PC-9 (cell line): ENCODE results near the gene LAMC3. TPM values are rescaled to one million over a fixed set of nuclear protein-coding genes. Genes with fewer than 3 reads are reported as not detected.

ENCODE experiments used
- BruUV-seq: library from RNA; stranded (reverse); fragments of 400-500 nt; replicated peaks from 2 replicates; lab custom pipeline; 2021; lab: Mats Ljungman, UMichigan
- CTCF ChIA-PET: fragments of 300-600 bp; sonication (Branson Sonifier 250); formaldehyde crosslinking; loops from one replicate; lab custom pipeline; 2022; ENCODE audit warnings: antibody characterized with exemption; lab: Charles Lee
- POLR2A ChIA-PET: fragments of 300-600 bp; sonication (Branson Sonifier 250); formaldehyde crosslinking; loops from one replicate; lab custom pipeline; 2022; ENCODE audit warnings: antibody characterized with exemption; ENCODE audit not compliant: unreplicated experiment; lab: Charles Lee
- DNase-seq, 2 experiments: peaks; one replicate each; pipeline versions ENCODE4 v3.0.0 to v3.0.0-alpha.2; 2015 to 2022; ENCODE audit warnings: mixed read lengths in 1 of 2
- H2AFZ ChIP-seq: fragments of 200-600 bp; sonication (generic); 2 replicates; pipeline ENCODE4 v1.8.1; 2017; ENCODE audit warnings: antibody characterized with exemption
- H3F3A ChIP-seq: fragments of 200-600 bp; sonication (generic); 2 replicates; pipeline ENCODE4 v1.8.1; 2017; ENCODE audit warnings: antibody characterized with exemption, mild to moderate bottlenecking, low read depth; ENCODE audit not compliant: insufficient read depth
- H3K27ac ChIP-seq: fragments of 200-600 bp; sonication (generic); 2 replicates; pipeline ENCODE4 v1.6.1; 2016; ENCODE audit warnings: mixed run types
- H3K27me3 ChIP-seq: fragments of 200-600 bp; sonication (generic); 2 replicates; pipeline ENCODE4 v1.6.1; 2016; ENCODE audit warnings: low read depth, mixed run types; ENCODE audit not compliant: insufficient read depth
- H3K36me3 ChIP-seq: fragments of 200-600 bp; sonication (generic); 2 replicates; pipeline ENCODE4 v1.6.1; 2016; ENCODE audit warnings: low read depth, mixed run types
- H3K4me1 ChIP-seq: fragments of 200-600 bp; sonication (generic); replicated peaks from 2 replicates; pipeline ENCODE4 v1.6.1; 2016; ENCODE audit warnings: mixed run types; ENCODE audit not compliant: insufficient read depth
- H3K4me2 ChIP-seq: fragments of 200-600 bp; sonication (generic); 2 replicates; pipeline ENCODE4 v1.6.1; 2017; ENCODE audit warnings: mixed run types
- H3K4me3 ChIP-seq: fragments of 200-600 bp; sonication (generic); 2 replicates; pipeline ENCODE4 v1.6.1; 2016; ENCODE audit warnings: mixed run types
- H3K79me2 ChIP-seq: fragments of 200-600 bp; sonication (generic); 2 replicates; pipeline ENCODE4 v1.6.1; 2017; ENCODE audit warnings: low read depth, mixed run types
- H3K9me2 ChIP-seq: fragments of 200-600 bp; sonication (generic); 2 replicates; pipeline ENCODE4 v1.8.1; 2017; ENCODE audit warnings: mild to moderate bottlenecking; ENCODE audit not compliant: insufficient read depth
- H3K9me3 ChIP-seq: fragments of 200-600 bp; sonication (generic); 2 replicates; pipeline ENCODE4 v1.8.1; 2016; ENCODE audit warnings: low read depth; ENCODE audit not compliant: insufficient read depth
- H4K20me1 ChIP-seq: fragments of 200-600 bp; sonication (generic); 2 replicates; pipeline ENCODE4 v1.8.1; 2017; ENCODE audit not compliant: insufficient read depth
- CTCF ChIP-seq: fragments of 200-600 bp; sonication (generic); conservative IDR thresholded peaks from 2 replicates; pipeline ENCODE4 v1.6.1; 2017; ENCODE audit warnings: mixed run types, antibody characterized with exemption, mild to moderate bottlenecking, moderate library complexity
- EZH2 ChIP-seq: fragments of 200-600 bp; sonication (generic); IDR thresholded peaks from 2 replicates; pipeline ENCODE4 v1.8.0; 2017; ENCODE audit warnings: antibody characterized with exemption, low read depth
- intact Hi-C: fragments of 100-400 bp; cut with micrococcal nuclease; formaldehyde crosslinking; loops from one replicate; pipeline ENCODE4 v1.10.0; 2022; ENCODE audit not compliant: unreplicated experiment
- total RNA-seq: library from RNA; stranded (reverse); gene quantifications from 2 replicates; pipeline ENCODE4 v1.2.3, GENCODE V29; 2021

Gene LAMC3
- total RNA-seq, 1 experiment from 2014 or later = 0.41 TPM

GRCh38 chr9:131018621-131019020 lies 9.6 kb downstream of the LAMC3 start:
- no peaks in the 10 kb centered on the region for H3K9me2 ChIP-seq
- H3K4me3 ChIP-seq = no peak overlapping the region
- H3K27ac ChIP-seq = no peak overlapping the region
- H4K20me1 ChIP-seq = no peaks in the 10 kb centered on the region
- CTCF ChIA-PET = no interaction called here
- BruUV-seq = no TSS peak
- POLR2A ChIA-PET = no interaction called here
- intact Hi-C loops = no loop called here
- H3K4me2 ChIP-seq = no peak overlapping the region
- no peaks in the 10 kb centered on the region for H3K9me3 ChIP-seq
- H3K27me3 ChIP-seq = peaks cover 27% of the 10 kb centered on the region
- peak; percentile 22 to 38 for DNase-seq
- H3K4me1 ChIP-seq = no peaks in the 10 kb centered on the region
- H3K36me3 ChIP-seq = no peaks in the 10 kb centered on the region
- H2AFZ ChIP-seq = no peak overlapping the region
- TF ChIP-seq EZH2 = no peak
- peak; percentile 53; the same call in 1 of the 2 replicates for TF ChIP-seq CTCF
- H3K79me2 ChIP-seq = no peaks in the 10 kb centered on the region
- H3F3A ChIP-seq = no peaks in the 10 kb centered on the region

DNA sequence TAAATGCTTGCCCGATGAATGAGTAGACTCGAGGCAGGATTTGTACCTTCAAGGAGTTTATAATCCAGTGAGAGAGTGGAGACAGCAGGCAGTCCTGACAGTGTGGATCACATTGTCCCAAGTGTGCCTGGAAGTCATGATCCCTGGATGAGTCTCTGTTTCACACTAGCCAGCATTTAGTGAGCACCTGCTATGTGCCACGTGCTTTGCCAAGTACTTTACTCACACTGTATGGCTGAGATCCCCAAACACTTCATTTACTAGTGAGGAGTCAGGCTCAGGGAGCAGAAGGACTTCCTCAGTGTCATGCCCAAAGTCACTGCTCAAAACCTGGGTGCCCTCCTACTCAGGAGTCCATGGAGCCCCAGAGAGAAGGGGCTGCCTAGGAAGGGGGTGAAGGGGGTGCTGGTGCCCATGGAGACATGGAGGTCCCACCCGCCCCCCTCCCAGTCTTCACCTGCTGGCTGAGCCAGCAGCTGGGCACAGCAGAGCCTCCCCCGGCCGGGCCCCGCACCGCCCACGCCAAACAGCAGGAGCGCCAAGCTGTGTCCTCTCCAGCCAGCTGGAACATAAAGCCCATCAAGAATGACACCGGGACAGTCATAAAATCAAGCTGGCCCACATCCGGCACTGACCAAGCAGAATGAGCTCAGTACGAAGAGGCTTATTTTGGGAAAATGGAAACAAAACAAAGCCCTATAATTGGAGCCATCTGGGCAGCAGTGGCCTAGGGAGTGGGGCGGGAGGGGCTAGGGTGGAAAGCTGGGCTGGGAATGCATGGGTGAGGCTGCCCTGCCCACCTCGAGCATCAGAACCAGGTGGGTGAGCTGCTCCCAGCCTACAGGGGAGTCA lies 10.6 kb downstream of the LAMC3 start:
- TF ChIP-seq EZH2 (no peak), CTCF (no peak)
- Histone ChIP-seq H3K27me3 (peaks cover 27% of the 10 kb centered on the region), H2AFZ (no peak overlapping the region), H3K9me2 (no peaks in the 10 kb centered on the region), H3K4me1 (no peaks in the 10 kb centered on the region), H3K4me3 (no peak overlapping the region), H3F3A (no peaks in the 10 kb centered on the region), H3K36me3 (no peaks in the 10 kb centered on the region), H4K20me1 (no peaks in the 10 kb centered on the region), H3K79me2 (no peaks in the 10 kb centered on the region), H3K27ac (no peak overlapping the region), H3K4me2 (no peak overlapping the region), H3K9me3 (no peaks in the 10 kb centered on the region)
- POLR2A ChIA-PET = interaction anchor here (0.6 kb wide), 1 partner anchor 179 kb away, joined by 13 read pairs; no protein-coding TSS in a partner anchor
- intact Hi-C loops = no loop called here
- DNase-seq = no peak
- CTCF ChIA-PET = interaction anchor here (0.6 to 0.7 kb wide), 2 partner anchors 91 to 153 kb away, joined by 4 to 13 read pairs; no protein-coding TSS in a partner anchor
- BruUV-seq = no TSS peak

- Histone ChIP-seq H3K9me2 (no peaks in the 10 kb centered on the region), H3K4me2 (no peak overlapping the region), H4K20me1 (no peaks in the 10 kb centered on the region), H3F3A (no peaks in the 10 kb centered on the region), H3K79me2 (no peaks in the 10 kb centered on the region), H3K4me3 (no peak overlapping the region), H3K9me3 (no peaks in the 10 kb centered on the region), H3K36me3 (no peaks in the 10 kb centered on the region), H3K4me1 (no peaks in the 10 kb centered on the region), H3K27me3 (peaks cover 27% of the 10 kb centered on the region), H2AFZ (no peak overlapping the region), H3K27ac (no peak overlapping the region)
- CTCF ChIA-PET = interaction anchor here (0.9 kb wide), 1 partner anchor 26 kb away, joined by 4 read pairs; no protein-coding TSS in a partner anchor
- peak in 1 of 2 experiments; percentile 35 for DNase-seq
- no TSS peak for BruUV-seq
- intact Hi-C loops = no loop called here
- TF ChIP-seq EZH2 (no peak), CTCF (no peak)
- POLR2A ChIA-PET = no interaction called here
Measured at GRCh38 chr9:131020388-131020787, 11.4 kb downstream of the LAMC3 start.
